CD4-positive, alpha-beta T cell (primary cell): ENCODE results near the gene PRKCB. TPM values are rescaled to one million over a fixed set of nuclear protein-coding genes. Genes with fewer than 3 reads are reported as not detected.

Experiments
- ATAC-seq: fragments of 200-7000 bp; cut with Tn5 transposase; one replicate; pipeline ENCODE4 v1.10.0; 2022; ENCODE audit warnings: mild to moderate bottlenecking; ENCODE audit not compliant: poor library complexity
- CTCF ChIA-PET: fragments of 350-600 bp; sonication (Branson Sonifier 250); formaldehyde crosslinking; loops from one replicate; lab custom pipeline; 2021; ENCODE audit warnings: antibody characterized with exemption, inconsistent platforms; lab: Charles Lee
- POLR2A ChIA-PET: fragments of 350-600 bp; sonication (Branson Sonifier 250); formaldehyde crosslinking; loops from one replicate; lab custom pipeline; 2021; ENCODE audit warnings: antibody characterized with exemption, inconsistent platforms; lab: Charles Lee
- DNase-seq, 14 experiments: peaks; one replicate each; pipeline ENCODE4 v3.0.0-alpha.2; 2013 to 2020; ENCODE audit warnings: mixed read lengths in 2 of 14
- H3K27ac ChIP-seq, 2 donors: one replicate each; pipeline versions ENCODE4 v1.5.1 to v1.7.0; 2013; ENCODE audit warnings: low read length in 2 of 2, low read depth in 1 of 2, mild to moderate bottlenecking in 1 of 2
- H3K27me3 ChIP-seq, 2 experiments: 1 replicate in 1 of 2; 2 replicates in 1 of 2; pipeline versions ENCODE4 v1.6.1 to v1.7.0; 2013; ENCODE audit warnings: low read length in 2 of 2, control low read depth in 1 of 2, mild to moderate bottlenecking in 1 of 2, moderate library complexity in 1 of 2; ENCODE audit not compliant: insufficient read depth in 2 of 2, control insufficient read depth in 1 of 2
- H3K36me3 ChIP-seq: one replicate; pipeline ENCODE4 v1.6.1; 2013; ENCODE audit warnings: low read length, control low read depth; ENCODE audit not compliant: insufficient read depth
- H3K4me1 ChIP-seq: one replicate; pipeline ENCODE4 v1.6.1; 2013; ENCODE audit warnings: low read length, control low read depth; ENCODE audit not compliant: insufficient read depth
- H3K4me3 ChIP-seq: one replicate; pipeline ENCODE4 v1.5.1; 2013; ENCODE audit warnings: mild to moderate bottlenecking, low read length, moderate library complexity
- H3K9me3 ChIP-seq, 2 experiments: 1 replicate in 1 of 2; 2 replicates in 1 of 2; pipeline versions ENCODE4 v1.6.1 to v1.7.0; 2013; ENCODE audit warnings: low read length in 2 of 2, mild to moderate bottlenecking in 2 of 2, control low read depth in 1 of 2, moderate library complexity in 1 of 2; ENCODE audit not compliant: control insufficient read depth in 1 of 2, insufficient read depth in 1 of 2
- H3K27ac Mint-ChIP-seq: one replicate; pipeline ENCODE4 v1.8.0; 2020; ENCODE audit warnings: mixed read lengths
- H3K27me3 Mint-ChIP-seq: one replicate; pipeline ENCODE4 v1.8.0; 2021; ENCODE audit warnings: mixed read lengths
- H3K36me3 Mint-ChIP-seq: one replicate; pipeline ENCODE4 v1.8.0; 2021; ENCODE audit warnings: low read depth, mixed read lengths
- H3K4me1 Mint-ChIP-seq: one replicate; pipeline ENCODE4 v1.8.0; 2021; ENCODE audit warnings: low read depth, mixed read lengths
- H3K4me3 Mint-ChIP-seq: one replicate; pipeline ENCODE4 v1.8.0; 2020; ENCODE audit warnings: mild to moderate bottlenecking, mixed read lengths
- H3K9me3 Mint-ChIP-seq: one replicate; pipeline ENCODE4 v1.8.0; 2020; ENCODE audit warnings: mixed read lengths
- CTCF ChIP-seq: fragments of 200-600 bp; IDR thresholded peaks from one replicate; pipeline ENCODE4 v1.8.0; 2022; ENCODE audit warnings: antibody characterized with exemption, mild to moderate bottlenecking
- intact Hi-C, 2 experiments: fragments of 100-400 bp; cut with DNase I in 1 of 2; cut with micrococcal nuclease in 1 of 2; formaldehyde crosslinking; loops; one replicate each; pipeline versions ENCODE4 v1.15.1 to v1.9.0; 2023 to 2025; cut with DNase I, micrococcal nuclease
- total RNA-seq, 174 experiments: library from RNA in 2 of 174; stranded (reverse) in 2 of 174; gene quantifications; one replicate each; pipeline ENCODE4 v1.2.3 and lab custom pipeline; 2021 to 2026

The PRKCB gene
- total RNA-seq, 2 experiments from 2014 or later, result 64.7 TPM

DNA sequence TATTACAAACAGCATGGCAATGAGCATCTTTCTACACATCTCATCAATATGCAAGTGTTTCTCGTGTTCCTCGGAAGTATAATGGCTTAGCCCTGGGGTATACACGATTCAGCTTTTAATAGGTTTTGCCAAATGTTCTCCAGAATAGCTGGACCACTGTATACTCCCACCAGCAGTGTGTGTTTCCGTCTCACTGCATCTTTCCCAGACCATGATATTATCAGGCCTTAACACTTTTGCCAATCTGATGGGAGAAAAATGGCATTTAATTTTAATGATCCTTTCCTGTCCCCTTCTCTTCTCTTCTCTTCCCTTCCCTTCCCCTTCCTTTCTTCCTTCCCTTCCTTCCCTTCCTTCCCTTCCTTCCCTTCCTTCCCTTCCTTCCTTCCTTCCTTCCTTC lies 30.8 kb downstream of the PRKCB start:
- Histone ChIP-seq H3K27ac (no peak overlapping the region), H3K27me3 (no peaks in the 10 kb centered on the region), H3K4me1 (peaks cover 52% of the 10 kb centered on the region), H3K9me3 (no peaks in the 10 kb centered on the region), H3K36me3 (no peaks in the 10 kb centered on the region), H3K4me3 (no peak overlapping the region)
- CTCF ChIA-PET, result no interaction called here
- Mint-ChIP-seq H3K4me3 (no peak overlapping the region), H3K27ac (peak overlapping the region; percentile 57), H3K36me3 (peaks cover 4% of the 10 kb centered on the region), H3K27me3 (no peaks in the 10 kb centered on the region), H3K4me1 (peaks cover 91% of the 10 kb centered on the region), H3K9me3 (no peaks in the 10 kb centered on the region)
- ATAC-seq, result no peak
- intact Hi-C loops, result no loop called here
- DNase-seq, result no peak
- TF ChIP-seq CTCF, result no peak
- POLR2A ChIA-PET, result no interaction called here

DNA sequence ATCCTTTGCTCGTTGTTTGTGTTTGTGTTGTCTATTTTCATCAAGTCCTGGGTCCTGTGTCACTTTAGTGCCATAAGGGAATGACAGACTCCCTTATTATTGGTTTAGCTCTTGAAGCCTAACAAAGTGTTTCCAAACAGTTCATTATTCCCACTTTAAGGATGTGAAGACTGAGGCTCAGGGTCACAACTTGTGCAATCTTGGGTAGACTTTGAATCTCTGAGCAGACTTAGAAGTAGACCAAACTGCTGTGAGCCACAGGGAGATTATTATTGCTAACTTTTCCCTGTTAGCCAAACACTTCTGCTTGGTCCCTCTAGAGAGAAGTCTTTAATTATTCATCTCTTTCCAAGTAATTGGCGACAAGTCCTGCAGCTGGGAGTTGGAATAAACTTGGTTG lies 31.8 kb downstream of the PRKCB start:
- H3K4me3 Mint-ChIP-seq, result no peak overlapping the region
- CTCF ChIA-PET, result no interaction called here
- H3K4me3 ChIP-seq, result no peak overlapping the region
- POLR2A ChIA-PET, result no interaction called here
- H3K27me3 ChIP-seq, result no peaks in the 10 kb centered on the region
- H3K9me3 Mint-ChIP-seq, result no peaks in the 10 kb centered on the region
- H3K9me3 ChIP-seq, result no peaks in the 10 kb centered on the region
- H3K27ac Mint-ChIP-seq, result no peak overlapping the region
- no peak overlapping the region for H3K27ac ChIP-seq
- peaks cover 46% of the 10 kb centered on the region for H3K4me1 ChIP-seq
- no peak for TF ChIP-seq CTCF
- peaks cover 4% of the 10 kb centered on the region for H3K36me3 Mint-ChIP-seq
- H3K36me3 ChIP-seq, result no peaks in the 10 kb centered on the region
- ATAC-seq, result no peak
- intact Hi-C loops, result no loop called here
- peaks cover 88% of the 10 kb centered on the region for H3K4me1 Mint-ChIP-seq
- DNase-seq, result no peak
- no peaks in the 10 kb centered on the region for H3K27me3 Mint-ChIP-seq

GRCh38 chr16:23868136-23868535 lies 32.4 kb downstream of the PRKCB start:
- no peaks in the 10 kb centered on the region for H3K9me3 ChIP-seq
- intact Hi-C loops, result no loop called here
- peaks cover 4% of the 10 kb centered on the region for H3K36me3 Mint-ChIP-seq
- no peak overlapping the region for H3K4me3 Mint-ChIP-seq
- no peak overlapping the region for H3K4me3 ChIP-seq
- no peaks in the 10 kb centered on the region for H3K9me3 Mint-ChIP-seq
- no peaks in the 10 kb centered on the region for H3K36me3 ChIP-seq
- DNase-seq (no peak), ATAC-seq (no peak)
- no peak for TF ChIP-seq CTCF
- H3K4me1 ChIP-seq, result peaks cover 42% of the 10 kb centered on the region
- ChIA-PET CTCF (no interaction called here), POLR2A (interaction anchor here (1.0 kb wide), 1 partner anchor 25 kb away, joined by 4 read pairs; no protein-coding TSS in a partner anchor)
- no peak overlapping the region for H3K27ac ChIP-seq
- H3K27me3 Mint-ChIP-seq, result no peaks in the 10 kb centered on the region
- H3K27ac Mint-ChIP-seq, result peak overlapping the region; percentile 3
- peaks cover 85% of the 10 kb centered on the region for H3K4me1 Mint-ChIP-seq
- no peaks in the 10 kb centered on the region for H3K27me3 ChIP-seq
